Thoracic aorta (tissue), 2 donors: ENCODE data around the gene CFAP54. TPM values are rescaled to one million over a fixed set of nuclear protein-coding genes. Genes with fewer than 3 reads are reported as not detected.

Experiments
- ATAC-seq: fragments of 150-250 bp; one replicate; pipeline ENCODE4 v1.8.0; 2017; ENCODE audit warnings: low read depth; ENCODE audit not compliant: insufficient number of reproducible peaks, low FRiP score
- DNase-seq: peaks from one replicate; pipeline ENCODE4 v3.0.0-alpha.2; 2020; ENCODE audit warnings: low spot score
- H3K27ac ChIP-seq, 2 donors: fragments of 200-600 bp; sonication (generic); 1 replicate in 1 of 2; 2 replicates in 1 of 2; pipeline ENCODE4 v1.5.1; 2016; ENCODE audit warnings: mild to moderate bottlenecking in 2 of 2, moderate library complexity in 2 of 2
- H3K27me3 ChIP-seq: fragments of 200-600 bp; sonication (generic); replicated peaks from 2 replicates; pipeline ENCODE4 v1.6.0; 2016; ENCODE audit warnings: mild to moderate bottlenecking; ENCODE audit not compliant: insufficient read depth
- H3K36me3 ChIP-seq: fragments of 200-600 bp; sonication (generic); one replicate; pipeline ENCODE4 v1.5.1; 2016
- H3K4me1 ChIP-seq, 2 donors: fragments of 200-600 bp; sonication (generic); 1 replicate in 1 of 2; 2 replicates in 1 of 2; pipeline versions ENCODE4 v1.5.1 to v1.6.0; 2016; ENCODE audit warnings: low read depth in 2 of 2, mild to moderate bottlenecking in 1 of 2; ENCODE audit not compliant: control insufficient read depth in 1 of 2
- H3K4me3 ChIP-seq: fragments of 200-600 bp; sonication (generic); 2 replicates; pipeline ENCODE4 v1.5.1; 2016; ENCODE audit warnings: mild to moderate bottlenecking
- H3K9me3 ChIP-seq: fragments of 200-600 bp; sonication (generic); 2 replicates; pipeline ENCODE4 v1.5.1; 2016
- total RNA-seq, 2 donors: library from RNA; depleted of rRNA; stranded (reverse); fragments of >200 nt; gene quantifications; one replicate each; pipeline versions ENCODE4 v1.1.0 to v1.2.3, GENCODE V29; 2016
- TF ChIP-seq, protein P1 (sequence below): fragments of 200-600 bp; sonication (generic); IDR thresholded peaks from one replicate; pipeline ENCODE4 v1.5.1; 2019; ENCODE audit warnings: antibody characterized with exemption

Gene CFAP54
- total RNA-seq, 2 donors from 2014 or later: 1.1 to 4.2 TPM

GRCh38 chr12:96623656-96624217, 134.4 kb downstream of the CFAP54 start:
- no peaks in the 10 kb centered on the region for H3K9me3 ChIP-seq
- TF ChIP-seq, protein P1, sequence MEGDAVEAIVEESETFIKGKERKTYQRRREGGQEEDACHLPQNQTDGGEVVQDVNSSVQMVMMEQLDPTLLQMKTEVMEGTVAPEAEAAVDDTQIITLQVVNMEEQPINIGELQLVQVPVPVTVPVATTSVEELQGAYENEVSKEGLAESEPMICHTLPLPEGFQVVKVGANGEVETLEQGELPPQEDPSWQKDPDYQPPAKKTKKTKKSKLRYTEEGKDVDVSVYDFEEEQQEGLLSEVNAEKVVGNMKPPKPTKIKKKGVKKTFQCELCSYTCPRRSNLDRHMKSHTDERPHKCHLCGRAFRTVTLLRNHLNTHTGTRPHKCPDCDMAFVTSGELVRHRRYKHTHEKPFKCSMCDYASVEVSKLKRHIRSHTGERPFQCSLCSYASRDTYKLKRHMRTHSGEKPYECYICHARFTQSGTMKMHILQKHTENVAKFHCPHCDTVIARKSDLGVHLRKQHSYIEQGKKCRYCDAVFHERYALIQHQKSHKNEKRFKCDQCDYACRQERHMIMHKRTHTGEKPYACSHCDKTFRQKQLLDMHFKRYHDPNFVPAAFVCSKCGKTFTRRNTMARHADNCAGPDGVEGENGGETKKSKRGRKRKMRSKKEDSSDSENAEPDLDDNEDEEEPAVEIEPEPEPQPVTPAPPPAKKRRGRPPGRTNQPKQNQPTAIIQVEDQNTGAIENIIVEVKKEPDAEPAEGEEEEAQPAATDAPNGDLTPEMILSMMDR: no peak
- H3K36me3 ChIP-seq: no peaks in the 10 kb centered on the region
- no peak for DNase-seq
- H3K27me3 ChIP-seq: no peaks in the 10 kb centered on the region
- H3K27ac ChIP-seq: no peak overlapping the region
- H3K4me1 ChIP-seq: no peaks in the 10 kb centered on the region
- no peak overlapping the region for H3K4me3 ChIP-seq
- ATAC-seq: no peak

- no peak for ATAC-seq
- Histone ChIP-seq H3K27ac (no peak overlapping the region), H3K9me3 (no peaks in the 10 kb centered on the region), H3K4me1 (no peaks in the 10 kb centered on the region), H3K4me3 (no peak overlapping the region), H3K36me3 (no peaks in the 10 kb centered on the region), H3K27me3 (no peaks in the 10 kb centered on the region)
- no peak for DNase-seq
- TF ChIP-seq, protein P1: no peak
Measured at GRCh38 chr12:96635844-96636243, 146.5 kb downstream of the CFAP54 start.

GRCh38 chr12:96636895-96637294, 147.5 kb downstream of the CFAP54 start:
- Histone ChIP-seq H3K27me3 (no peaks in the 10 kb centered on the region), H3K4me3 (no peak overlapping the region), H3K9me3 (no peaks in the 10 kb centered on the region), H3K27ac (no peak overlapping the region), H3K4me1 (no peaks in the 10 kb centered on the region), H3K36me3 (no peaks in the 10 kb centered on the region)
- no peak for DNase-seq
- TF ChIP-seq, protein P1: no peak
- ATAC-seq: no peak

DNA sequence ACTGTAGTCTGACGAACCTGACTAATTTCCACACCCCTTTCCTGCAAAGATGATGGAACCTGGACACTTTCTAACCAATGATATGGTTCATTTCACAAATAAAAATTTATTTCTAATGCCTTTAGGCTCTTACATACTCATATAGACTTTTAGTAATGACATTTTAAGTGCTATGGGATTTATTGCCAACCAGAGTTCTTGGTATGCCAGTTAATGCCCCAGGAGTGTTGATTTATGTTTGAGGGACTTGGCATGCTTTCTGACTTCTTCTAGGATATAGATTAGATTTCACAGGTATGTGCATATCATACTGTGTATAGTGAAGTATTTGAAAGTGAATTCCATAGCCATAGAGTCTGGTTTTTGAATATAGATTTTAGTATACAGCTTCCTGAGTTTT, 159.5 kb downstream of the CFAP54 start:
- no peak overlapping the region for H3K4me3 ChIP-seq
- TF ChIP-seq, protein P1: no peak
- H3K27ac ChIP-seq: no peak overlapping the region
- no peaks in the 10 kb centered on the region for H3K4me1 ChIP-seq
- DNase-seq (no peak), ATAC-seq (no peak)
- no peaks in the 10 kb centered on the region for H3K9me3 ChIP-seq
- no peaks in the 10 kb centered on the region for H3K27me3 ChIP-seq
- H3K36me3 ChIP-seq: no peaks in the 10 kb centered on the region

DNA sequence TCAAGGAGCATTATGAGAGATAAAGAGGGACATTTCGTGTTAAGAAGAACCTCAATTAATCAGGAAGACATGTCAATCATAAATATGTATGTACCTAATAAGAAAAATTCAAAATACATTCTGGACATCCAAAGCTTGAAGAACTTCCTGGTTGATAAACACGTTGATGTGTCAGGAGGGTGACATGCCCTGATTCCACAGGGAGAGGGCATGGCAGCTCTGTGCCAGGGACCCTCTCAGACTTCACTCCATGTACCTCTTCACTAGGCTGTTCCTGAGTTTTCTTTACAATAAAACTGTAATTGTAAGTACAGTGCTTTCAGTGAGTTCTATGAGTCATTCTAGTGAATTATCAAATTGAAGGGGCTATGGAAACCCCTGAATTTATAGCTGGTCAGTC, 163.5 kb downstream of the CFAP54 start:
- H3K4me3 ChIP-seq: no peak overlapping the region
- no peaks in the 10 kb centered on the region for H3K4me1 ChIP-seq
- no peaks in the 10 kb centered on the region for H3K36me3 ChIP-seq
- TF ChIP-seq, protein P1: no peak
- H3K9me3 ChIP-seq: no peaks in the 10 kb centered on the region
- no peak for DNase-seq
- no peaks in the 10 kb centered on the region for H3K27me3 ChIP-seq
- no peak for ATAC-seq
- H3K27ac ChIP-seq: no peak overlapping the region
